Gastroesophageal sphincter (tissue), 3 donors: ENCODE data around the gene CX3CL1.

Experiments
- CTCF ChIP-seq, 4 experiments: fragments of 200-600 bp in 2 of 4; fragments of 450-650 bp in 2 of 4; sonication (generic) in 1 of 4; IDR thresholded peaks; one replicate each; pipeline ENCODE4 v1.5.1; 2017 to 2019; ENCODE audit warnings: antibody characterized with exemption in 4 of 4, mild to moderate bottlenecking in 2 of 4, moderate library complexity in 2 of 4
- POLR2A ChIP-seq, 2 donors: fragments of 450-650 bp; IDR thresholded peaks; one replicate each; pipeline ENCODE4 v1.6.1; 2017; ENCODE audit warnings: antibody characterized with exemption in 2 of 2, mild to moderate bottlenecking in 2 of 2, moderate library complexity in 1 of 2
- POLR2AphosphoS5 ChIP-seq: sonication (generic); formaldehyde crosslinking; IDR thresholded peaks from one replicate; pipeline ENCODE4 v1.6.1; 2017; ENCODE audit warnings: antibody characterized with exemption

GRCh38 chr16:57426356-57426755 is 54.1 kb downstream of the CX3CL1 start:
- TF ChIP-seq POLR2A (IDR thresholded peaks at IDR 0.05), result no peak
- TF ChIP-seq CTCF (IDR thresholded peaks at IDR 0.05), result no peak
- TF ChIP-seq POLR2AphosphoS5, result no peak
